HG03196 (cell line): ENCODE data around the gene MYOF.
"Not testable (repeated sequence)": the region's sequence is repeated elsewhere in the genome, so short reads cannot be mapped to it uniquely, and the experiment has no call there.

Source experiments
- ATAC-seq: cut with Tn5 transposase; IDR thresholded peaks from one replicate; pipeline ENCODE4 v1.9.1; 2021; ENCODE audit not compliant: unreplicated experiment

MYOF gene

GRCh38 chr10:93392121-93392520 lies 90.0 kb downstream of the MYOF start:
- ATAC-seq, result no peak

GRCh38 chr10:93390306-93391090 lies 91.6 kb downstream of the MYOF start:
- no peak for ATAC-seq

GRCh38 chr10:93386631-93387369 lies 95.3 kb downstream of the MYOF start:
- no peak for ATAC-seq

GRCh38 chr10:93385345-93385744 lies 96.8 kb downstream of the MYOF start:
- no peak for ATAC-seq

- no peak for ATAC-seq
These were observed 98.1 kb downstream of the MYOF start for GRCh38 chr10:93384006-93384405.

- no peak for ATAC-seq
These were observed 98.6 kb downstream of the MYOF start for GRCh38 chr10:93383562-93383981.

GRCh38 chr10:93379731-93380575 lies 102.2 kb downstream of the MYOF start:
- no peak for ATAC-seq

GRCh38 chr10:93378997-93379730 lies 103.0 kb downstream of the MYOF start:
- ATAC-seq, result no peak

- no peak for ATAC-seq
These were observed 104.1 kb downstream of the MYOF start for GRCh38 chr10:93378039-93378438.

- ATAC-seq, result no peak
These were observed 105.5 kb downstream of the MYOF start for GRCh38 chr10:93376372-93377293.

- no peak for ATAC-seq
These were observed 111.2 kb downstream of the MYOF start for GRCh38 chr10:93370961-93371360.

- ATAC-seq, result no peak
These were observed 112.5 kb downstream of the MYOF start for GRCh38 chr10:93369588-93370164.

GRCh38 chr10:93368210-93368609 lies 113.9 kb downstream of the MYOF start:
- ATAC-seq, result no peak

- ATAC-seq, result no peak
These were observed 114.5 kb downstream of the MYOF start for GRCh38 chr10:93367664-93368063.

- ATAC-seq, result no peak
These were observed 117.2 kb downstream of the MYOF start for GRCh38 chr10:93364966-93365365.

- no peak for ATAC-seq
These were observed 118.1 kb downstream of the MYOF start for GRCh38 chr10:93363891-93364648.

- not testable (repeated sequence) for ATAC-seq
These were observed 123.7 kb downstream of the MYOF start for GRCh38 chr10:93358398-93358797.

- ATAC-seq, result no peak
These were observed 124.5 kb downstream of the MYOF start for GRCh38 chr10:93357680-93358079.

GRCh38 chr10:93356516-93356915 lies 125.6 kb downstream of the MYOF start:
- ATAC-seq, result no peak
